GM12878 (cell line): Measurements from ENCODE around the gene HLA-B. TPM values are rescaled to one million over a fixed set of nuclear protein-coding genes. Genes with fewer than 3 reads are reported as not detected.

Experiments
- ATAC-seq: fragments of 200-7000 bp; cut with Tn5 transposase; 3 replicates; pipeline ENCODE4 v1.9.1; 2020; ENCODE audit warnings: mild to moderate bottlenecking, moderate library complexity
- BruUV-seq: library from RNA; stranded (reverse); fragments of 400-500 nt; replicated peaks from 2 replicates; lab custom pipeline; 2021; lab: Mats Ljungman, UMichigan
- CTCF ChIA-PET: fragments of 300-600 bp; sonication (Branson Sonifier 250); formaldehyde crosslinking; extraction: SDS; loops from one replicate; lab custom pipeline; 2021; ENCODE audit warnings: inconsistent platforms; lab: Yijun Ruan, JAX
- POLR2A ChIA-PET: fragments of 350-600 bp; formaldehyde crosslinking; extraction: SDS; loops from one replicate; lab custom pipeline; 2021; ENCODE audit warnings: inconsistent platforms; lab: Charles Lee
- RAD21 ChIA-PET: fragments of 300-600 bp; sonication (Branson Sonifier 250); formaldehyde crosslinking; loops from one replicate; lab custom pipeline; 2023; ENCODE audit warnings: antibody characterized with exemption; ENCODE audit not compliant: unreplicated experiment; lab: Charles Lee
- SMC1A ChIA-PET: fragments of 300-600 bp; sonication (Branson Sonifier 250); formaldehyde crosslinking; loops from one replicate; lab custom pipeline; 2023; ENCODE audit not compliant: unreplicated experiment, uncharacterized antibody; lab: Charles Lee
- DNase-seq: peaks from one replicate; pipeline ENCODE4 v3.0.0-alpha.2; 2011; ENCODE audit warnings: low read depth, low spot score
- FAIRE-seq: peaks from 3 replicates; lab custom pipeline; 2011; peaks lifted over from hg19 to GRCh38; lab: Jason Lieb, UNC
- H2AFZ ChIP-seq: 2 replicates; pipeline ENCODE4 v1.6.0; 2011; ENCODE audit warnings: low read depth, low read length, control low read depth; ENCODE audit not compliant: control insufficient read depth
- H3K27ac ChIP-seq: 2 replicates; pipeline ENCODE4 v1.5.1; 2011; ENCODE audit warnings: control low read depth; ENCODE audit not compliant: control insufficient read depth, insufficient read depth
- H3K27me3 ChIP-seq, 2 experiments: replicated peaks in 1 of 2; 2 replicates each; pipeline versions ENCODE4 v1.6.0 to v1.6.1; 2011; ENCODE audit warnings: low read length in 1 of 2; ENCODE audit not compliant: control insufficient read depth in 2 of 2, insufficient read depth in 2 of 2
- H3K36me3 ChIP-seq, 2 experiments: 2 replicates each; pipeline ENCODE4 v1.5.1; 2011; ENCODE audit warnings: low read length in 1 of 2; ENCODE audit not compliant: control insufficient read depth in 2 of 2, insufficient read depth in 2 of 2
- H3K4me1 ChIP-seq: 2 replicates; pipeline ENCODE4 v1.6.1; 2011; ENCODE audit warnings: mild to moderate bottlenecking, low read length, moderate library complexity, mixed read lengths; ENCODE audit not compliant: control insufficient read depth, insufficient read depth
- H3K4me2 ChIP-seq: 2 replicates; pipeline ENCODE4 v1.6.0; 2011; ENCODE audit warnings: control low read depth; ENCODE audit not compliant: control insufficient read depth, insufficient read depth
- H3K4me3 ChIP-seq: fragments of 200-600 bp; sonication (generic); 2 replicates; pipeline ENCODE4 v1.5.1; 2016
- H3K79me2 ChIP-seq: 2 replicates; pipeline ENCODE4 v1.6.0; 2011; ENCODE audit warnings: low read length; ENCODE audit not compliant: control insufficient read depth, insufficient read depth
- H3K9ac ChIP-seq: 2 replicates; pipeline ENCODE4 v1.8.0; 2011; ENCODE audit warnings: low read length, control low read depth, mixed read lengths; ENCODE audit not compliant: control insufficient read depth, insufficient read depth
- H3K9me3 ChIP-seq: replicated peaks from 3 replicates; pipeline ENCODE4 v1.5.1; 2011; ENCODE audit warnings: mild to moderate bottlenecking, low read length; ENCODE audit not compliant: control insufficient read depth, insufficient read depth
- H4K20me1 ChIP-seq: 2 replicates; pipeline ENCODE4 v1.6.0; 2011; ENCODE audit not compliant: control insufficient read depth, insufficient read depth
- ATF3 ChIP-seq: IDR thresholded peaks from 2 replicates; pipeline ENCODE4 v1.6.1; 2011; ENCODE audit warnings: low read depth, mild to moderate bottlenecking, low read length, moderate library complexity, borderline replicate concordance; ENCODE audit errors: extremely low read depth
- CBX3 ChIP-seq: fragments of 200-600 bp; sonication (generic); IDR thresholded peaks from 2 replicates; pipeline ENCODE4 v1.6.1; 2016; ENCODE audit warnings: low read depth, borderline replicate concordance
- EP300 ChIP-seq, 2 experiments: fragments of 150-350 bp in 1 of 2; IDR thresholded peaks; 2 replicates each; pipeline ENCODE4 v1.6.1; 2011 to 2012; ENCODE audit warnings: low read depth in 2 of 2, low read length in 2 of 2, borderline replicate concordance in 1 of 2, improper control_type of control experiment in 1 of 2, inconsistent platforms in 1 of 2; ENCODE audit not compliant: control insufficient read depth in 1 of 2
- GATAD2B ChIP-seq: fragments of 450-650 bp; conservative IDR thresholded peaks from 2 replicates; pipeline ENCODE4 v1.6.1; 2017; ENCODE audit warnings: low read depth, mild to moderate bottlenecking, moderate library complexity
- IKZF1 ChIP-seq: fragments of 450-650 bp; conservative IDR thresholded peaks from 2 replicates; pipeline ENCODE4 v1.6.1; 2017; ENCODE audit warnings: antibody characterized with exemption, mild to moderate bottlenecking
- NFXL1 ChIP-seq: fragments of 450-650 bp; IDR thresholded peaks from 2 replicates; pipeline ENCODE4 v1.6.1; 2017; ENCODE audit warnings: antibody characterized with exemption, mild to moderate bottlenecking, borderline replicate concordance
- POLR2A ChIP-seq: IDR thresholded peaks from 2 replicates; pipeline ENCODE4 v1.6.1; 2011; ENCODE audit warnings: low read depth, mild to moderate bottlenecking, low read length
- ZZZ3 ChIP-seq: IDR thresholded peaks from 2 replicates; pipeline ENCODE4 v1.6.1; 2011; ENCODE audit warnings: low read depth; ENCODE audit not compliant: control insufficient read depth, insufficient read length
- WGBS: methylation state at CpG from one replicate; pipeline ENCODE4 v1.1.6; 2016; ENCODE audit warnings: low lambda C conversion rate; ENCODE audit not compliant: insufficient replicate concordance, insufficient coverage; ENCODE audit errors: missing lambda C conversion rate; 5-methylcytosine and 5-hydroxymethylcytosine counted together
- in situ Hi-C: fragments of 300-500 bp; cut with MboI; formaldehyde crosslinking; loops from 9 replicates; pipeline ENCODE4 v1.14.3; 2018; ENCODE audit warnings: mixed read lengths
- intact Hi-C: fragments of 100-400 bp; cut with micrococcal nuclease; formaldehyde crosslinking; loops from one replicate; pipeline ENCODE4 v1.14.2; 2022; ENCODE audit not compliant: unreplicated experiment
- polyA plus RNA-seq, 11 experiments: library from polyadenylated mRNA; depleted of rRNA in 4 of 11; unstranded in 6 of 11; stranded (reverse) in 5 of 11; fragments of >200 nt; fragmentation: Nextera tagmentation in 4 of 11; fragmentation: Illumina TruSeq in 1 of 11; extraction: Ambion mirVana in 4 of 11; extraction: Trizol in 1 of 11; gene quantifications; 1 replicate in 1 of 11; 2 replicates in 10 of 11; pipeline versions ENCODE4 v1.2.1 to v1.2.3, GENCODE V29; 2011 to 2016; ENCODE audit warnings: inconsistent platforms in 2 of 11, missing spikeins in 2 of 11, low read depth in 1 of 11
- total RNA-seq, 4 experiments: library from RNA; depleted of rRNA in 3 of 4; stranded (reverse); fragments of >200 nt in 3 of 4; fragmentation: Illumina TruSeq in 1 of 4; extraction: Trizol in 1 of 4; gene quantifications; 2 replicates each; pipeline versions ENCODE4 v1.2.1 to v1.2.3, GENCODE V29; 2013 to 2021
- TF ChIP-seq, protein P1 (sequence below): IDR thresholded peaks from 2 replicates; pipeline ENCODE4 v1.6.1; 2012; ENCODE audit warnings: low read depth, low read length, improper control_type of control experiment

HLA-B gene
- total and polyA plus RNA-seq, 10 of the 15 experiments (the other 5 are each of a cell fraction or from before 2014, with no cell fraction given), result 820 to 5,128 (median 3,370) TPM

DNA sequence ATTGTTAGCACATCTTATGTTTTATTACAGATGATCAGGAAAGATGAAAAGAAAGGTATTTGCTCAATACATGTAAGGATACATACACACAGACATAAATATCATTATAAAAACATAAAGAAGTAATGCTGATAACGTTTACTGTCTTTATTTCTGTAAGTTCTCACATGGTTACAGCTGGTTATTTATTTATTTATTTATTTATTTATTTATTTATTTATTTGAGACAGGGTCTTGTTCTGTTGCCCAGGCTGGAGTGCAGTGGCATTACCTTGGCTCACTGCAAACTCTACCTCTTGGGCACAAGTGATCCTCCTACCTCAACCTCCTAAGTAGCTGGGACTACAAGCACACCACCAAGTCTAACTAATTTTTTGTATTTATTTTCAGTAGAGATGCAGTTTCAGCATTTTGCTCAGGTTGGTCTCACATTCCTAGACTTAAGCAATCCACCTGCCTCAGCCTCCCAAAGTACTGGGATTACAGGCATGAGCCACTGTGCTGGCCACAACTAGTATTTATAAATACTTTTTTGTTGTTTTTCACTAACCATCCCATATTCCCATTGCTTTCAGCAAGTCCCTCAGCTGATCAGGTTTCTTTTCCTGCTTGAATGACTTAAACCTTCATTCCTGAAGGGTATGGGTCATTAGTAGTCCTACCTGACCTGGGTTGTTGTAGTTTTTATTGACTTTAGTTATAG lies 35.8 kb downstream of the HLA-B start:
- Histone ChIP-seq H3K4me1 (no peaks in the 10 kb centered on the region), H3K36me3 (no peaks in the 10 kb centered on the region), H2AFZ (no peak overlapping the region), H3K27me3 (no peaks in the 10 kb centered on the region; a peak in 1 of 4 replicates), H3K9me3 (no peaks in the 10 kb centered on the region), H3K4me3 (no peak overlapping the region)
- ChIA-PET SMC1A (no interaction called here), RAD21 (interaction anchor here (1.0 kb wide), 1 partner anchor 37 kb away, joined by 3 read pairs; no protein-coding TSS in a partner anchor)
- in situ Hi-C loops, result no loop called here
- DNase-seq (no peak), FAIRE-seq (no peak), ATAC-seq (no peak)
- WGBS, result 0% methylated on average over 1 of the region's 1 CpG
- no peak for TF ChIP-seq EP300 (IDR thresholded peaks at IDR 0.05; ENCODE audit: borderline replicate concordance in 1 of 2, control insufficient read depth in 1 of 2, low read depth in 2 of 2, low read length in 2 of 2)
- TF ChIP-seq GATAD2B, result no peak
- no peak for TF ChIP-seq CBX3
- TF ChIP-seq ZZZ3, result no peak
- TF ChIP-seq ATF3, result no peak
- no peak for TF ChIP-seq POLR2A
- TF ChIP-seq NFXL1, result no peak
- TF ChIP-seq IKZF1, result no peak
- TF ChIP-seq, protein P1, sequence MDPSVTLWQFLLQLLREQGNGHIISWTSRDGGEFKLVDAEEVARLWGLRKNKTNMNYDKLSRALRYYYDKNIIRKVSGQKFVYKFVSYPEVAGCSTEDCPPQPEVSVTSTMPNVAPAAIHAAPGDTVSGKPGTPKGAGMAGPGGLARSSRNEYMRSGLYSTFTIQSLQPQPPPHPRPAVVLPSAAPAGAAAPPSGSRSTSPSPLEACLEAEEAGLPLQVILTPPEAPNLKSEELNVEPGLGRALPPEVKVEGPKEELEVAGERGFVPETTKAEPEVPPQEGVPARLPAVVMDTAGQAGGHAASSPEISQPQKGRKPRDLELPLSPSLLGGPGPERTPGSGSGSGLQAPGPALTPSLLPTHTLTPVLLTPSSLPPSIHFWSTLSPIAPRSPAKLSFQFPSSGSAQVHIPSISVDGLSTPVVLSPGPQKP, result no peak
- TF ChIP-seq, all 136 proteins: peak for 0
- no peak overlapping the region for H3K9ac ChIP-seq
- H3K27ac ChIP-seq, result no peak overlapping the region
- POLR2A ChIA-PET, result no interaction called here
- CTCF ChIA-PET, result no interaction called here
- no TSS peak for BruUV-seq
- H4K20me1 ChIP-seq, result no peaks in the 10 kb centered on the region
- no peaks in the 10 kb centered on the region for H3K79me2 ChIP-seq
- no peak overlapping the region for H3K4me2 ChIP-seq
- intact Hi-C loops, result no loop called here
